HG03558 (cell line): ENCODE data around the gene RNASE11.
"Not testable (repeated sequence)": the region's sequence is repeated elsewhere in the genome, so short reads cannot be mapped to it uniquely, and the experiment has no call there.

Experiments used
- ATAC-seq: cut with Tn5 transposase; IDR thresholded peaks from one replicate; pipeline ENCODE4 v1.9.1; 2021; ENCODE audit warnings: moderate number of reproducible peaks; ENCODE audit not compliant: unreplicated experiment; ENCODE audit errors: extremely low read depth

Gene RNASE11

DNA sequence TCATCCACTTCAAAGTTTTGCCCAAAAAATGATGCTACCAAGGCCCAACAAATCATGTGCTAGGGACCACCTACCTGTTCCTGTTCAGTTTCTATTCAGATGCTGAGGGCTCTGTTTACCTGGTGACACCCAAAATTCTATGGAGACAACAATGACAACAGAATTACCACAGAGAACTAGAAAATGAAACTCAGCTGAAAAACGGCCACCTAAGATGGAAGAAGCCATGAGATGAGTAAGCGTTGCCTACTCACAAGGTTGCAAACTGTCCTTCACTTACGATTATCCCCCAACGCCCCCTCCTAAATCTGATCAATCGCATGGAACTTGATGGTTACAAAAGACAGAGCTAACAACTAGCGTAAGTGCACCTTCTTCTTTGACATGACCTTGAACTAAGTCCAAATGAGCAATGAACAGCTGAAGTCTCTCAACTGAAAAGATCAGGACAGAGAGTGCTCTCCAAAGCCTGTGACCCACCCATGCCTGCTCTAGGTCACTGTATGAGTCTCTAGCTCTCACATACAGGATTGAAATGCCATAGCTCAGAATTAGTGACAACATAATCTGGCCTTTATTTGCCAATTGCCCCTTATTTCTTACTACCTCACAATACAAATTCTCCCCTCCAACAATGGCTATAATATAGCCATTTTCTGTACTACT is at the start of gene RNASE11:
Gene RNASE11 (minus strand): TSS at position 513 of the 666 bp plus-strand sequence.
- ATAC-seq, result no peak

DNA sequence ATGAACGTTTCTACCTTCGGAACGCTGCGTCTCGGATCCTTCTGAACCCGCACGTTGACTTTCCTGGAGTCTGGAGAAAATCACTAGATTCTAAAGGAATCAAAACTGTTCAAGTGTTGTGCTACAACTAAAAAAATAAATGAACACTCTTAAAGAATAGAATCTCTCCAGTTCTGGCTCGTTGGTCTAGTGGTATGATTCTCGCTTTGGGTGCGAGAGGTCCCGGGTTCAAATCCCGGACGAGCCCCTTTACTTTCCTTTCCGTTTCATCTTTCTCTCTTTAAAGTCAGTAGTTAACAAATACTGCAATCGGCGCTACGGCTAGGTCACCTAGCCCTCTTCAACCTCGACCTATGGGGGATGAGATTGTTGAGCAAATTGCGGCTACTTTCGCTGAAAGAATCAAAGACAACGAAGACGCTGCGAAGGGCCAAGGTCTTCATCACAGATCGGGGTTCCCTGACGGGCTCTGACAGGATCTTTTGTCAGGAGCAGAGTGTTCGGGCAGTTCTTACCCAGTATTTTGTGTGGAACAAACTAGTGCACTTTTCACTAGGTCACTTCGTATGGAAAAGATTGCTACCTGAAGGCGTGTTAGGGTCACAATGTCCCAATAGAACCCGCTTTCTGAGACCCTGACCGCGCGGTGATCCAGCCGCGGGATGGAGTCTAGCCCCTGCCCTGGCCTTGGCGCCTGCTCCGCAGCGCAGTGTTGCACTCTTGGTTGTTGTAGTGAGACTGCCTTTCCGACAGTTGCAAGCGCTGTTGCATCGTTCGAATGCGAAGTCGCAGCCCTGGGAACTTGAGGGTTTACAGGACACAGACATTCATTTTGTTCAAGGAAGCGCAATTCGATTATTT is 45.3 kb upstream of the RNASE11 start:
- ATAC-seq, result peak; percentile 47

DNA sequence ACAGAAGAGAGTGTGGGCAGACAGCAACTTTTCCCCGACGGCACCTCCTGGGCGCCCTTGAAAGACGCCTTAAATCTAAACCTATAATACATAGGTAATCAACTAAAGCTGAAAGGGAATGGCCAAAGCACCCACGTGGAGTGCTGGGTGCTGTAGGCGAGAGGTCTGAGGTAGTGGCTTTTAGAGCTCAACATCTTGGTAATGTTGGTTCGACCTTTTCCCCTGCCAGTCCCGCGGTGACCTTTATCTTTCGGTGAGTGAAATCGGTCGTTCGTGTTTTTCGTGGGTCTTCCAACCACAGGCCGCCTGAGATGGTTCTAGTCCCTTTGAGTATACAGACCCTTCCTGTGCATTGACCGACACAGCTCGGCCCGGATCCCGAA is 44.6 kb upstream of the RNASE11 start:
- no peak for ATAC-seq

DNA sequence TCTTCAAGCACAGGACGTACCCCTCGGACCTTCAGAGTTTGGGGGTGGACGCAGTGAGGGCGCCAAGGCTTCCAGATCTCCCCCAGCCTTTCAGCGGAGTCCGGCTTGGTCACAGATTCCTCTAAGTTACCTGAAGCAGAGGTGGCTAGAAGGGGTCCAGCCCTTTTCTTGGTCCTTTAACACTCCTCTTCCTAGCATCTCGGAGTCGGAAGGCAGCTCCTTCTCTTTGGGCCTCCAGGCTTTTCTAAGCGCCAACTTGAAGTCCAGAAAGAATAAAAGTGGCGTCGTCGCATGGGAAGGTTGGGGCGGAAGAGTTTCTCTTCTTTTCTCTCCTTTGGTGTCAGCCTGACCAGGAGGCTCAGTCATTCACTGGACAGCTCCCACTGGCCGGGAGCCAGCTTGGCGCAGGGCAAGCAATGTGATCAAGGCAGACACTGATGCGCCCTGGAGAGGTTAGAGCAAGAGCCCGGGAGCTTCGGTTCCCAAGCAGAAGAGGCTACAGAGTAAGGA is 44.1 kb upstream of the RNASE11 start:
- ATAC-seq, result no peak

DNA sequence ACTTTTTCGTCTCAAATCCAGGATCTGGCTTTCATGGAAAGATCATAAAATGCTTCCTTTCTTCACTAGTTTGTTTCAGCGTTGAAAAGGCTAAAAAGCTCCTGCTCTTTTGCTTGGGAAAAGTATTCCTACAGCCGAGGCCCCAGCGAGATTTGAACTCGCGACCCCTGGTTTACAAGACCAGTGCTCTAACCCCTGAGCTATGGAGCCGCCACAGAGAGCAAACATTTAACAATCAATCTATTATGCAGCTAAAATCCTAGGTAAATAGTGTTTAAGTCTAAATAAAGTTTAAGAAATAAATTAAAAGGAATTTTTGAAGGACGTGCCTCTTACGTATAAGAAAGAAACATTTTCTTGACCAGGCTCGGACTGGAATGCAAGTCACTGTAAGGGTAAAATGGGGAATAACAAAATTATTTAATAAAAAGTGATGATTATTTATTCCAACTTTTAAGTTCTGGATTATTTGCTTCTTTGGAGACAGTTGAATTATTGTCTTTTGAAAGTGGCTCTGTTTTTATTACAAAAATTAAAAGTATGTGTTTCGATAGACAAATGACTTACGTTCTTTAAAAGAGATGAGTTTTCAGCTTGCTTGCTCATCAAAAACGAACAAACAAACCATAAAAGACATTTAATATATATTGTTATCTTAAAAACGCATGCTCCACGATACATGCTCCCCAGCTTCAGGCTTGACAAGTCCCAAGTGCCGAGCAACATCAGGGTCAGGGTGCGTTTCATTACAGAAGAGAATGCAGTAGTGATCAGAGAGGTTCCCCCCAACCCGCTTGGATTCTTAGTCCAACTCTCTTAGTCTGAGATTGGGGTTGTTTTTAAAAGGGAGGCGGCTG is 43.5 kb upstream of the RNASE11 start:
- no peak for ATAC-seq

DNA sequence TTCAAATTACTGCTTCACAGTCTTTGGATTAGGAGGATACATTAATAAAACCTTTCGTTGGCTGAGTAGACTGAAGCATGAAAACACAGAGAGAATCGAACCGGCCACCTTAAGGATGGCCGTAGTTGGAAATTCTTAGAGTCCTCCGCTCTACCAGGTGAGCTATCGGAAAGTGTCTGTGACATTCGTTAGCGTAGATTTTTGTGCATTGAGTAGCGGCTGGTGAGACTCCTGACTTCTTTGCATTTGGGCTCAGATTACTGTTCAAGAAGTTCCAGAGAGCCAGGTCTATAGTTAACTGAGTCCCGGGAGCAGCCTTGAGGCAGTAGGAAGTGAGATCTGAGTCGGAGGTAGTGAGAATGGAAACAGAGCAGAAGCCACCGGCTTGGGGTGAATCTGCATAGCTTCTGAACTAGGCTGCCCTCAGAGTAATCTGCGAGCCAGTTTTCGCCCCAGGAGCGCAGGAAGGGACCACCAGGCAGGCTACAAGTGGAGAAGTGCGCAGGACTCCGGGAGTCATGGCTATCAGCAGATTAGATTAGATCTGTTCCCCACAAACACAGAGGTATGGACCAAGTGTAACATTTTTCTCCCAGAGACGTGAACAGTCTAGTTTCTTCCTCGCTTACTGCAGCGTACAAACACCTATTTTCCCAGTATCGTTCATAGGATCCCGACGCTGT is 42.7 kb upstream of the RNASE11 start:
- ATAC-seq, result no peak

DNA sequence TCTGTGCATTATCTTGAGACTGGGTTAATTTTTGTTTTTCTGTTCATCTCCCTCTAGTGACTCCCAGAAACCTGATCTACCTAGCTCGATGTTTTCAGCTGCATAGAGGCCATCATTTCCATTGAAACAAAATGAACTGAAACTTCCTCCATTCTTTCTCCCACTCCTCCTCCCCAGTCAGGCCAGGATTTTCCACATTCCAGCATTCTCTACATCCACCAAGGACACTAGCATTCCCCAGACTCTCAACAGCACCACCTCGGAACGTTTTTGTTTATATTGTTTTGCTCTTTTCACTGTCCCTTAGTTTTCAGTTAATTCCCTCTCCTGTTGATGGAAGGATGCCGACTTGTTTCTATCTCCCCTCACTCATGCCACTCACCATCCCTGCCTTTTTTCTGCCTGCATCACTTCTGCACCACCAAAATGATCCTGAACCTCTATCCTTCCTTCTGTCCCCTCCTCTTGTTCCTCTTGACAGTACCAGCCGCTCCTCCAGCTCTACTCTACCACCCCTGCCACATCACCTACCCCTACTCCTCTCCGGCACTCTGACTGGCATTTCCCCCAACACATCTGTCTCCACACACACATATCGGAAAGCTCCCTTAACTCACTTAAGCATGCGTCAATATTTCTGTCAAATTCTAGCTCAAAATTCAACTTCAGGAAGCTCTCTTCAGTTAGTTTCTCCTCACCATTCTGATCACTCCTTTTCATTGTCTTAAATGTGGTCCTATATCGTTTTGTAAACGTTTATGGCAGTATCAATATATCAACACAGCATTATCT is 40.5 kb upstream of the RNASE11 start:
- ATAC-seq, result no peak

DNA sequence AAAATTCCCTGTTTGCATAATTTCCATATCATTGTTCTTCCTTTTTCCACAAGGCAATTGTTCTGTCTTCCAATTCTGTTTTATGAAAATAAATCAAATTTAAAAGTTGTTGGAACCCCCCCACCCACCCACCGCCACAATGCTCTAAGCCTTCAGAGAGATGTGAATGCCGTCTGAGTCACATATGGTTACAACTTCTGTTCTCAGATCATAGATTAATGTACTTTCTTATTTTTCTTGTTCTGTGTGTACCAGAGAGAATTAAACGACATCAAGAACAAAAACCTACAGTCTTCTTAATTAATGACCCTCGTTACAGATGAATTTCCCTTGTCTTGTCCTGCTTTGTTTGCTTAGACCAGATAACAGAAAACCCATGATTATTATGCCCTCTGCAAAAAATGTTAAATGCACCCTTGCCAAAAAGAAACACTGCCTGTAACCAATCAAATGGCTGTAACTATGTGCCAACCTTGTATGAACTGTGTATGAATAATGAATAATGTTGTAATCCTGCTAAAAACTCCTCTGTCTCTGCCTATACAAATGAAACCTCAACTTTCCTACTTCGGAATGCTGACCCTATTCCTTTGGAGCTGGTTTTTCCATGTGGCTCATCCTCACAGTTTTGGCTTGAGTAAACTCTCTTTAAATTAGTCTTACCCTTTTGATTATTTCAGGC is 39.7 kb upstream of the RNASE11 start:
- no peak for ATAC-seq

DNA sequence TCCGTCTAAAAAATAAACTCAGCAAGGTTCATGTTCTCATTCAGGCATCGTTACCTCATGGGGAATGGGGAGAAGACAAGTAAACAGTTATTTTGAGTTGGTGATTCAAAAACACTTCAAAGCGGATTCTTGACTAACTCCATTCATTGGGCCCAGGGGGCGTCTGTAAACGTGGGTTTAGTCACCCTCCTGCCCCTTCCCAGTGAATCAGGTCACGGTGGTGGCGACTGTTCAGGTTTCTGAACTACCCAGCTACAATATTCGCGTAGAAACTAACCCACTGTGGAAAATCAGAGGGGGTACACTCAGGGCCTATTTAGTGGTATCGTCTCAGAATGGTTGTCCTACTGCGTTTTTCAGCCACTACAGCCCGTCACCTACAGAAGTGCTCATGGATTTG is 38.5 kb upstream of the RNASE11 start:
- ATAC-seq, result no peak

DNA sequence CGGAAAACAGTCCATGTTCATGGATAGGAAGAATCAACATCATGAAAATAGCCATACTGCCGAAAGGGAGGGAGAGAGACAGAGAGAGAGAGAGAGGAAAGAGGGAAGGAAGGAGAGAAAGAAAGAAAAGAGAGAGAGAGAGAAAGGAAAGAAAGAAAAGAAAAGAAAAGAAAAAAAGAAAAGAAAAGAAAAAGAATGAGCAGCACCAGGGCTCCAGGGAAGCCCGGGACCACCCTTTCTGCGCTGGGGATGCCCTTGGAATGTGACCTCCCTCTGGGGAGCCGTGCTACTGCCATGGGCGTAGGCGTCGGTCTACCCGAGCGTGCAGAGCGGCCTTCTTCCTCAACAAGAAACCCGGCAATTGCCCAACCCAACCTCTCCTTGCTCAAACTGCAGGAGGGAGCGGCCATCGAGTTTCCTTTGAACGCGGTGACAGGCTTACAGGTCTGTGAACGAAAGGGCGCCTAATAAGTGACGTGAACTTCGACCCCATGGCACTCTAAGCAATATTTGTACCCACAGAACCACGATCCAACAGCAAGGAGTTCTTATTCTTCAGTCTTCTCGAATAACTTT is 36.8 kb upstream of the RNASE11 start:
- ATAC-seq, result no peak

DNA sequence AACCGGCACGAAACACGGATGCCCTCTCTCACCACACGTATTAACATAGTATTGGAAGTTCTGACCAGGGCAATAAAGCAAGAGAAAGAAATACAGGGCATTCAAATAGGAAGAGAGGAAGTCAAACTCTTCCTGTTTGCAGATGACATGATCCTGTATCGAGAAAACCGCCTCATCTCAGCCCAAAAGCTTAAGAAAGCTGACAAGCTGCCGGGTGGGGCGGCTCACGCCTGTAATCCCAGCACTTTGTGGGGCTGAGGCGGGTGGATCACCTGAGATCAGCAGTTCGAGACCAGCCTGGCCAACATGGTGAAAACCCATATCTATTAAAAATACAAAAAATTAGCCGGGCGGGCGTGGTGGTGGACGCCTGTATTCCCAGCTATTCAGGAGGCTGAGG is 36.0 kb upstream of the RNASE11 start:
- ATAC-seq, result no peak

DNA sequence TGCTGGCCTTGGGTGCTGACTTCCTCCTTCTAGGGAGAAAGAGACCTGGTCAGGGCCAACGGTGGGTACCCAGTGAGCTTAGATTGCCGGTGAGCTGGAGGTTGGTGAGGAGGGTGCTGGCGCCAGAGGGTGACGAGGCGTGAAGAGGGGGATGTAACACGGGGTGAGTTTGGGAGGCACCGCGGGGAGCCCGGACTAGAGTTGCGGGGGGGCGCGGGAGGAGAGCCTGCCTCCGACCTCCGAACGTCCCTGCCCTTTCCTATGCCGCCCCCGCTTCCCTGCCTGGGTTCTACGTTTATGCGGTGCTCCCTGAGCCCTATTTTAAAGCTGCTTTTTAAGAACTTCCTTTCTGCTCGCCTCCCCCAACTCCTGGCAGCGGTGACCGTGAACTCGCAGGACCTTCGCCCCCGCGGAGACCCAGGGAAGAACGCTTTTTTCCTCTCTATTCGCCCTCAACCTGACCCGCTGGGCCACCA is 35.1 kb upstream of the RNASE11 start:
- no peak for ATAC-seq

DNA sequence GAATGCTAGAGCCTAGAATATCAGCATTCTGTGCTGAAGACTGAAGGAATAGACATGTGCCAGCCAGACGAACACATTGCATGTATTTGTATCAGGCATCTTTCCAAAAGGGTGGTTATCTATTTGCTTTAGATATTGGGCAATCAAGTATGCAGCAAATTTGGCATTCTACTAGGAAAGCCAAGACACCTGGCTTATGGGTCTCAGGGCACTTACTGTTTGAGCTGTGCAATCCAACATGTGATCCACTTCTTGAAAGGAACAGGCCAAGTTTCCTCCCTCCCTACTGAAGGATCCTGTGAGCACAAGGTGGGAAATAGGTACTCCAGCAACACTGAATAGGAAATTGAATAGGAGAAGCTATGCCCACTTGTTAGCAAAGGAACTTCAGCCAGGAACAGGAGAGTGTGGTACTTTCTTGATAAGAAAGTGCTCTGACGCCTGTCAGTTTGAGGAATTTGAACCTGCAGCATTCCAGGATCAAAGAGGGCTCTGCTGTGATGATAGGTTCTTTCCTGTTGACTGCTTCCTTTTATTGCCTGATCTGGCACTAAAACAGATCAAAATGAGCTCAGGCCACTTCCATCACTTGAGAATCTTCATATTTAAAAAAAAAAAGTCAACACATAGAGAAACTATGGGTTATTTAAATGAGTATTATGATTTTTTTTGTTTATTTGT is 33.1 kb upstream of the RNASE11 start:
- ATAC-seq, result no peak

DNA sequence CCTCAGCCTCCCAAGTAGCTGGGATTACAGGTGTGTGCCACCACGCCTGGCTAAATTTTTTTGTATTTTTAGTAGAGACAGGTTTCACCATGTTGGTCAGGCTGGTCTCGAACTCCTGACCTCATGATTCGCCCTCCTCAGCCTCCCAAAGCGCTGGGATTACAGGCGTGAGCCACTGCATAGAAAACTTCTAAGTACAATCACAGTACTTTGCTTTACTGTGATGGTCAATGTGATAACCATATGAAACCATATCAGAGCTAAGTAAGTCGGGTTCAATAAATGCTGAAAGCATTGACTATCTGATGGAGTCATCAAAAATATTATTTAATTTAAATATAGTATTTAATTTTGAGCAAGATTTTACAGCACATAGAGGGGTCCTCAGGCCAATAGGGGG is 31.9 kb upstream of the RNASE11 start:
- ATAC-seq, result not testable (repeated sequence)

DNA sequence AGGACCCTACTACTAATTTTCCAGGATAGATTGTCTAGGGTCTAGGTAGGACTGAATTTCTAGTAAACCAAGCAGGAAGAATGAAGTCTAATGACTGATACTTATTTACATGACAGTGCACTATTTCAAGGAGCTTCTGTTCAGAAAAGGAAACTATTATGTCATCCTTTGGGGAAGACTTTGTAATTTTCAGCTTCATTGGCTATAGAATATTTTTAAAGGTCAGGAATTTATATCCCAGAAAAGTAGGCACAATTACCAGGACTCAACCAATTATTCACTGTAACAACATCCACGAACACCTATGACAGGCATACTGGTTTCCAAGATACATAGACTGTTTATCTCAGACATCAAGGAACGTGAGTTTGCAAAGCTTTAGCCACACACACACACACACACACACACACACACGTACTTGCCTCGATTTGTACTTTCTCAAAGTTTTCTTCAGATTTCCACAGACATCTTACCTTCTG is 30.5 kb upstream of the RNASE11 start:
- no peak for ATAC-seq

DNA sequence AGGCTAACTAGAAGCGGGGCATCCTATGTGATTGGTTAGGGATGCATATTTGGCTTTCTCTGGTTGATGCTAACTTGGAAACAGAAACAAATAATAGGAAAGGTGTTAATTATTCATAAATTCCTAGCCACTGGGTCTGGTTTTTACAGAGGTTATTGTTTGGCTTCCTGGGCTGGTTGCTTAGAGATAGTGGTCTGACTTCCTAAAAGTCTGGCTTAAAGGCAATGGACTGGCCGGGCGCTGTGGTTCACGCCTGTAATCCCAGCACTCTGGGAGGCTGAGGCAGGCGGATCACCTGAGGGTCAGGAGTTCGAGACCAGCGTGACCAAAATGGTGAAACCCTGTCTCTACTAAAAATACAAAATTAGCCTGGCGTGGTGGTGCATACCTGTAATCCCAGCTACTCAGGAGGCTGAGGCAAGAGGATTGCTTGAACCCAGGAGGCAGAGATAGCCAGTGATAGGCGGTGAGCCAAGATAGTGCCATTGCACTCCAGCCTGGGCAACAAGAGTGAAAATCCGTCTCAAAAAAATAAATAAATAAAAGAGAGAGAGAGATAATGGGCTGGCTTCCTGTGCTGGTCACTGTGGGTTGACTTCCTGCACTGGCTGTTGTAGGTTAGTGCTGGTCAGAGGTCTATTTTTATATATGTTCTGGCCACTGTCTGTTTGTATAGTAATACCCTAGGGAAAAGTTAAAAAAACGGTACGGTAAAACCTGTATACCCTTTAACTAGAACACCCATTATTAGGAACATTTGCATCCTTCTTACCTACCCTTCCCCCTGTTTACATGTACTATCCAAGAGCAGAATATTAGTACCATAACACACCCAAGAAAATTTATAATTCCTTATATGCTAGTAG is 29.6 kb upstream of the RNASE11 start:
- ATAC-seq, result no peak

DNA sequence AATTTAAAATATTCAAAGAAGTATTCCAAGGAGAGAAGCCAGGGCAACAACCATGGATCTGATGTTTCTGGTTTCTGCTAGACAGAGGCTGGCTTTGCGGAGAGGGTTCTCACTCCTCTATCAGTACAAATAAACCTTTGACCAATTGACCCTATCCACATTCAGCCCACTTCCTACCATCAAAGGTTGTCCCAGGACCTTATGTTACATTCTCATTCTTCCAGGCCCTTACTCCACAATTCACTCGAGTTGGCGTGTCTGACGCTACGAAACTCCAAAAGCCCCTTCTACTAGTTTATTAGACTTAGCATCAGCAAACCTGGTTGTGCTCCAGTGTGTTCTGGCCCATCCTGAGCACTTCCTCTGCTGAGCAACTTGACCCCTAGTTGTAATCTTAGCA is 28.2 kb upstream of the RNASE11 start:
- ATAC-seq, result no peak
